ENCODE measurements around the gene CTDSP2. TPM values are rescaled to one million over a fixed set of nuclear protein-coding genes. Genes with fewer than 3 reads are reported as not detected.
A peak's percentile ranks its signal among the peaks of the same experiment; 100 is the strongest.
"Not testable (repeated sequence)": the region's sequence is repeated elsewhere in the genome, so short reads cannot be mapped to it uniquely, and the experiment has no call there.

CTDSP2 gene
- total RNA-seq, 1 donor from 2014 or later = 181 TPM

DNA sequence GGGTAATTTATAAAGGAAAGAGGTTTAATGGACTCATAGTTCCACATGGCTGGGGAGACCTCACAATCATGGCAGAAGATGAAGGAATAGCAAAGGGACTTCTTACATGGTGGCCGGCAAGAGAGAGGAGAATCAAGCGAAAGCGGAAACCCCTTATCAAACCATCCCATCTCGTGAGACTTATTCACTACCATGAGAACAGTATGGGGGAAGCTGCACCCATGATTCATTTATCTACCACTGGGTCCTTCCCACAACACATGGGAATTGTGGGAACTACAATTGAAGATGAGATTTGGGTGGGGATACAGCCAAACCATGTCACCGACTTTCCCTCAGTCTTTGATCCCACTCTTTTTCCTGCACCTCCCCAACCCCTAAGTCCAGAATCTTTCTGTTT, 12.6 kb upstream of the CTDSP2 start:
- TF ChIP-seq, protein P1, sequence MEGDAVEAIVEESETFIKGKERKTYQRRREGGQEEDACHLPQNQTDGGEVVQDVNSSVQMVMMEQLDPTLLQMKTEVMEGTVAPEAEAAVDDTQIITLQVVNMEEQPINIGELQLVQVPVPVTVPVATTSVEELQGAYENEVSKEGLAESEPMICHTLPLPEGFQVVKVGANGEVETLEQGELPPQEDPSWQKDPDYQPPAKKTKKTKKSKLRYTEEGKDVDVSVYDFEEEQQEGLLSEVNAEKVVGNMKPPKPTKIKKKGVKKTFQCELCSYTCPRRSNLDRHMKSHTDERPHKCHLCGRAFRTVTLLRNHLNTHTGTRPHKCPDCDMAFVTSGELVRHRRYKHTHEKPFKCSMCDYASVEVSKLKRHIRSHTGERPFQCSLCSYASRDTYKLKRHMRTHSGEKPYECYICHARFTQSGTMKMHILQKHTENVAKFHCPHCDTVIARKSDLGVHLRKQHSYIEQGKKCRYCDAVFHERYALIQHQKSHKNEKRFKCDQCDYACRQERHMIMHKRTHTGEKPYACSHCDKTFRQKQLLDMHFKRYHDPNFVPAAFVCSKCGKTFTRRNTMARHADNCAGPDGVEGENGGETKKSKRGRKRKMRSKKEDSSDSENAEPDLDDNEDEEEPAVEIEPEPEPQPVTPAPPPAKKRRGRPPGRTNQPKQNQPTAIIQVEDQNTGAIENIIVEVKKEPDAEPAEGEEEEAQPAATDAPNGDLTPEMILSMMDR (IDR thresholded peaks at IDR 0.05; ENCODE audit: unreplicated experiment) = no peak
- Mint-ChIP-seq H3K4me1 (ENCODE audit: unreplicated experiment) (peaks cover 7% of the 10 kb centered on the region), H3K27me3 (ENCODE audit: unreplicated experiment) (peaks cover 12% of the 10 kb centered on the region), H3K9me3 (ENCODE audit: unreplicated experiment) (peaks cover 9% of the 10 kb centered on the region), H3K4me3 (ENCODE audit: unreplicated experiment) (no peak overlapping the region), H3K36me3 (ENCODE audit: low read depth, unreplicated experiment) (peaks cover 5% of the 10 kb centered on the region), H3K27ac (ENCODE audit: unreplicated experiment) (no peak overlapping the region)
- DNase-seq (ENCODE audit: low spot score) = no peak

DNA sequence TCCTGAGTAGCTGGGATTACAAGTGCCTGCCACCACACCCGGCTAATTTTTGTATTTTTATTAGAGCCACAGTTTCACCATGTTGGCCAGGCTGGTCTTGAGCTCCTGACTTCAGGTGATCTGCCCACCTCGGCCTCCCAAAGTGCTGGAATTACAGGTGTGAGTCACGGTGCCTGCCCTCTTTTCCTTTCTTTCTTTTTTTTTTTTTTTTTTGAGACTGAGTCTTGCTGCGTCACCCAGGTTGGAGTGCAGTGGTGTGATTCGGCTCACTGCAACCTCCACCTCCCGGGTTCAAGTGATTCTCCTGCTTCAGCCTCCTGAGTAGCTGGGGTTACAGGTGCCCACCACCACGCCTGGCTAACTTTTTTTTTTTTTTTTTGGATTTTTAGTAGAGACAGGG, 11.6 kb upstream of the CTDSP2 start:
- peaks cover 16% of the 10 kb centered on the region for H3K27me3 Mint-ChIP-seq (ENCODE audit: unreplicated experiment)
- H3K9me3 Mint-ChIP-seq (ENCODE audit: unreplicated experiment); H3K27ac Mint-ChIP-seq (ENCODE audit: unreplicated experiment); H3K4me3 Mint-ChIP-seq (ENCODE audit: unreplicated experiment); DNase-seq (ENCODE audit: low spot score); H3K36me3 Mint-ChIP-seq (ENCODE audit: low read depth, unreplicated experiment): not testable (repeated sequence)
- peaks cover 14% of the 10 kb centered on the region for H3K4me1 Mint-ChIP-seq (ENCODE audit: unreplicated experiment)

DNA sequence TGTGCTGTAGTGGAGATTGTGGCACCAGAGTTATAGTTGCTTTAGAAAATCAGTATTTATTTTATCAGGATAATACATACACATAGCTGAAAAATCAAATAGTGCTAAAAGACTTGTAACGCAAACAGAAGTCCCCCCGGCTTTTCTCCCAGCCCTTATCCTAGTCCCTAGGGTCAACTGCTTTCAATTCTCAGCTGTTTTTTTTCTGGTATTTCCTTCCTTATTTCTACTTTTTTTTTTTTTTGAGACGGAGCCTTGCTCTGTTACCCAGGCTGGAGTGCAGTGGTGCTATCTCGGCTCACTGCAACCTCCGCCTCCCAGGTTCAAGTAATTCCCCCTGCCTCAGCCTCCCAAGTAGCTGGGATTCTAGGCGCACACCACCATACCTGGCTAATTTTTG, 8.4 kb upstream of the CTDSP2 start:
- Mint-ChIP-seq H3K27me3 (ENCODE audit: unreplicated experiment) (peaks cover 25% of the 10 kb centered on the region), H3K27ac (ENCODE audit: unreplicated experiment) (no peak overlapping the region), H3K9me3 (ENCODE audit: unreplicated experiment) (peaks cover 9% of the 10 kb centered on the region), H3K36me3 (ENCODE audit: low read depth, unreplicated experiment) (peaks cover 5% of the 10 kb centered on the region), H3K4me1 (ENCODE audit: unreplicated experiment) (peaks cover 30% of the 10 kb centered on the region), H3K4me3 (ENCODE audit: unreplicated experiment) (no peak overlapping the region)
- TF ChIP-seq, protein P1 (IDR thresholded peaks at IDR 0.05; ENCODE audit: unreplicated experiment) = no peak
- no peak for DNase-seq (ENCODE audit: low spot score)

DNA sequence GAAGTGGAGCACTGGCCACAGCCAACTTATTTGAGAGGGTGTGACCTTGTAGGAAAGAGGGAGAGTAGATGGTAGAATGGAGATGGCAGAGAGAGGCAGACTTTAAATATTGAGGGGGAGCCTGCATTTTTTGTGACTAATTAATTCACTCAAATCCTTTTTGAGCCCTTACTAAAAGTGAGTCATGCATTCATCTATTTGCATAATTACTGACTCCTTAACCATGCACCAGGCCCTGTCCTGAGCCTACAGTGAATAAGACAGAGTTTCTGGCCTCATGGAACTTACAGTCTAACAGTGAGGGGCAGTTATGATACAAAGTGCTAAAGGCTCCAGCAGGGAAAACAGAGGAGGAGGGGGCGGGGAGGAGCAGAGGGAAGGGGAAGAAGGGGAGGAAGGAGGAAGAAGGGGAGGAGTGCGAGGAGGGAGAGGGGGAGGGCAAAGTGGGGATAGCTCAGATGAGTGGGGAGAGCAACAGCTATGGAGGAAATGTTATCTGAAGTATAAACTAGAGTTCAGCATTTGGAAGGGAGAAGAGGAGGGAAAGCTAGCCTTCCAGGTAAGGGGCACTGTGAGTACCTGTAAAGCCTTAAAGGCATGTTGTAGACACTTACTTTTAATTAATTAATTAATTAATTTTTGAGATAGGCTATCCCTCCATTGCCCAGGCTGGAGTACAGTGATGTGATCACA, 7.5 kb upstream of the CTDSP2 start:
- no peak for DNase-seq (ENCODE audit: low spot score)
- Mint-ChIP-seq H3K36me3 (ENCODE audit: low read depth, unreplicated experiment) (peaks cover 5% of the 10 kb centered on the region), H3K27ac (ENCODE audit: unreplicated experiment) (no peak overlapping the region), H3K27me3 (ENCODE audit: unreplicated experiment) (peaks cover 22% of the 10 kb centered on the region), H3K4me3 (ENCODE audit: unreplicated experiment) (no peak overlapping the region), H3K4me1 (ENCODE audit: unreplicated experiment) (peaks cover 32% of the 10 kb centered on the region), H3K9me3 (ENCODE audit: unreplicated experiment) (peaks cover 9% of the 10 kb centered on the region)
- TF ChIP-seq, protein P1 (IDR thresholded peaks at IDR 0.05; ENCODE audit: unreplicated experiment) = no peak

DNA sequence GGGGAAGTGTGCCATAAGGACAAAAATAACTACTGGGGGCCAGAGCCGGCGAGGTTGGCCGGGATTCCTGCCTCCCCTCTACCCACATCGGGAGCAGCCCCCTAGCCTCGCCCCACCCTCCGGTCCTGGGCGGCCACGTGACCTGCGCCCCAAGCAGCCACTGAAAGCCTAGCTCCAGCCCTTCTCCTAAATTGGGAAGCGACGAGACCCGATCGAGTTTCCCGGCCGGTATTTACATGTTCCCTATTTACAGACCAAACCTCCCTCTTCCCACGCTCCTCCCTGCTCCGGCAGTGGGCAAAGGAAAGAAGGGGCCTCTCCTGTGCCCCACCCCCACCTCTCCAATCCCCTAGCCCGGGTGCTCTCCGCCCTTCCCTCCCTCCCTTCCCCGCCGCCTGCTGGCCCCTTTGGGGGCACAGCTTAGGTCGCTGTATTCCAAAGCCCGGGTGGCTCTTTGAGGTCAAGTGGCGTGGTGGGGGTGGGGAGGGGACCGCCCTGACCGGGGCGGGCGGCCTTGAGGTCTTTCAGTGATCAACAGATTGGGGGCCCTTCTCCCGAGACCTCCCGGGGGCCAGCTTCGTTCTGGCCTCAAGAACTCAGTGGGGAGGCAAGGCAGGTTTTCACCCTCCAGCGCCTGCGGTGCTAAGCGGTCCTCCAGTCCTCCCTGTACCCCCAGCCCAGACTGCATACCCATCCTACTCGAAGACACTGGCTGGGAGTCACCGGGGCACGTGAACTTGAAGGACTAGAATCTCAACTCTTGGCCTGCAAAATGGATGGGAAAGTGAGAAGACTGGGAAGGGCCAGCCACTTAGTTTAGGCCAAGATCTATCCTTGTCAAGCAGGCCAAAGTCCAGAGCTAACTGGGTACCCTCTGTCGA, 6.3 kb upstream of the CTDSP2 start:
- Mint-ChIP-seq H3K27ac (ENCODE audit: unreplicated experiment) (no peak overlapping the region), H3K9me3 (ENCODE audit: unreplicated experiment) (peaks cover 9% of the 10 kb centered on the region), H3K4me1 (ENCODE audit: unreplicated experiment) (peaks cover 38% of the 10 kb centered on the region), H3K4me3 (ENCODE audit: unreplicated experiment) (peak overlapping the region; percentile 28), H3K36me3 (ENCODE audit: low read depth, unreplicated experiment) (peaks cover 5% of the 10 kb centered on the region), H3K27me3 (ENCODE audit: unreplicated experiment) (peaks cover 29% of the 10 kb centered on the region)
- DNase-seq (ENCODE audit: low spot score) = peak; percentile 47
- TF ChIP-seq, protein P1 (IDR thresholded peaks at IDR 0.05; ENCODE audit: unreplicated experiment) = peak; percentile 36

Data from endothelial cell (in vitro differentiated cells).